NCI-H446 treated with DMSO at 0.1 percent for 48 hours (cell line): ENCODE measurements around the gene ACCSL.

Experiments
- DNase-seq: peaks from one replicate; lab custom pipeline; 2025; lab: John Stamatoyannopoulos, UW

The ACCSL gene

DNA sequence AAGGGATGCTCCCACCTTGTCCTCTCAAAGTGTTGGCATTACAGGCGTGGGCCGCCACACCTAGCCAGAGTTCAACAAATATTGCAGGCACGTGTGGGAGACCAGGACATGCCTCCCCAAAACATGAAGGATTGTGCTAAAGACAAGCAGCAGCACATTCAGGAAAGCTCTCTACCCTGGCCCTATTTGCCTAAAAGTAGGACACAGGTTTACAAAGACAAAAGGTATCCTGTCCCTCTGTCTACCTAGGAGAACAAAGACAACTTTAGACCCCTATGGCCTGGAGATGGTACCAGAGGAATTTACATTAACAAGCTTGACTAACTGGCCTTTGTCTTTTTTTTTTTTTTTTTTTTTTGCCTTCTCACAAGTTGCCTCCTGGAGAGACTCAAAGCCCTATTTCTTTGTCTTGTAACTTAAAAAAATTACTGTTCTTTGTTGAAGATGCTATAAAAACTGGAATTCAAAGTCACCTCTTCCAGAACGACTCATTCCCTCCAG, 17.4 kb downstream of the ACCSL start:
- DNase-seq, result no peak

DNA sequence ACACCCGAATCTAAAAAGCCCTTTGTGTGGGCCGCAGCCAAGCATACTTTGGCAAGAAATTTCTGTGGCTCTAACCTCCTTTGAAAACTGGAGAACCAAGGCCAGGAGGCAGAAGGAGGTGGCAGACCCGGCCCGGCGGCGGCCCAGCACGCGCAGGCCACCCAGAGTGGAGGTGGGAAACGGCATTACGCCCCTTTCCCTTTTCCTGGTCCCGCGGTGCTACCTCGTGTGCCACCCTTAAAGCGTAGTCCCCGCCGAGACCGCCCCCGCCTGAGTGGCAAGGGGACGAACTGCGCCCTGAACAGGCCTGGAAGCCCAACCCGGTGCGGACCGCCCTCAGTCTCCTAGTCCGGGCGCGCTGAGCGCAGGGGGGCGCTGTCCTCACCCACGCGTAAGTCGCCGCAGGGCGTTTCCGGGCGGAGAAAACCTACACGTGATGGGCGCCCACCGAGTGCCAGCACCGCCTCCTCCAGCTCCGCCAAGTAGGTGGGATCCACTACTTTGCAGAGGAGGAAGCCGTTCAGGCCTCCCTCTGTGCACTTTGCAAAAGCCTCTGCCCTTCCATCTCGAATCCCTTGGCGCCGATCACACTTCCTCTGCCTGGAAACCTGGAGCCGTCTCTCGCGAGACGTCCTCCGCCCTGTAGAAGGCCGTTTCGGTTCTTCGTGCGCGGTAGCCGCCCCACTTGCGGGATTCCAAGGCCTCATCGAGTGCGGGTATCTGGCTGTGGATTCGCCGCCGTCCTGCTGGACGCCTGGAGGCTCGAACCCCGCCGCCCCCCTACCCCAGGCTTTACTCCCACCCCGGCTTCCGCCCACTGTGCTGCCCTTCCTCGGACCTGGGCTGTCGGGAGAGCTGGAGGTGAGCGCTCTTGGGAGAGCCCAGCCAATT, 18.3 kb downstream of the ACCSL start, which contains the start of gene ACCS:
TSS of gene ACCS (plus strand) at position 430 of the 891 bp plus-strand sequence. CDS start 1,358 bp downstream, outside the sequence.
- peak; percentile 89 for DNase-seq

DNA sequence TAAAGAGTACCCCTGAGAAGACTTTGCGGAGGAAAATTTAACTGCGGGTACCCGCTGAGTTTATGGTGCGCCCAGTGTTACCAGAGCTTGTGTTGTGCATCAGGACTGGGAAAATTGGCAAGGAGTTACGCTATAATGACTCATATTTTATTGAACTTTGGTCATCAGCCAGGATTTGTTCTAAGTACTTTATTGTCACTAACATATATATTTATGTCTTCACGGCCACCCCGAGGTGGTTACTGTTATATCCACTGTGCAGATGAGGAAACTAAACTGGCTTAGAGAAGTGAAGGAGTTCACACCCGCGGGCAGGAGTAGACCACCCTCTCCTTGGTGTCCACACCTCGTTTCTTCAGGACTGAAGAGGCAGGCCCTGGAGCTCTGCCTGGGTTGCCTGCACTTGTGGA, 19.0 kb downstream of the ACCSL start:
- DNase-seq, result peak; percentile 54

DNA sequence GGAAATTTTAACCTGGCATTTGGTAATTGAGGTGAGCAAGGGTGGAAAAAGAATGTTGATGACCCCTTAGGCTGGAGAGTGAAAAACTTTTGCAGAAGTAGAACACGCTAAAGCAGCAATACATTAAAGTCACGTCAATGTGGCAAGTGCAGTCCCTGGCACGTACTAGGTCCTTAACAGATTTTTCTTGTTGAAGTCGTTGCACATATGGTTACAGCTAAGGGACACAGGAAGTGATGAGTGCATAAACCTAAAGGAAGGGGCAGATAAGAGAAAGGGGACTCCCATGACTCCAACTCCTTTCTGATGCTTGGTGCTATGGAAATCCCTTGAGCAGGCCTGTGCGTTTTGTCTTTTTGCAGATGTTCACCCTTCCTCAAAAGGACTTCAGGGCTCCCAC, 19.5 kb downstream of the ACCSL start:
- DNase-seq, result no peak

DNA sequence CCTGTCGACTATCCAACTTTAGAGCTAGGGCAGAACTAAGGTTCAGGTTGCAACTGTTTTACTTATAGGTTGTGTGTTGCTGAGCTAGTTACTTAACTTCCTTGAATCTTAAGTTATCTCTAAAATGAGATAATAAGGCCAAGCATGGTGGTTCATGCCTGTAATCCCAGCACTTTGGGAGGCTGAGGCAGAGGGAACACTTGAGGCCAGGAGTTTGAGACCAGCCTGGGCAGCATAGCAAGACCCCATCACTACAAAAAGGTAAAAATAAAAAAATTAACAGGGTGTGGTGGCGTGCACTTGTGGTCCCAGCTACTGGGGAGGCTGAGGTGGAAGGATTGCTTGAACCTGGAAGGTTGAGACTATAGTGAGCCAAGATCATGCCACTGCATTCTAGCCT, 20.4 kb downstream of the ACCSL start:
- no peak for DNase-seq

DNA sequence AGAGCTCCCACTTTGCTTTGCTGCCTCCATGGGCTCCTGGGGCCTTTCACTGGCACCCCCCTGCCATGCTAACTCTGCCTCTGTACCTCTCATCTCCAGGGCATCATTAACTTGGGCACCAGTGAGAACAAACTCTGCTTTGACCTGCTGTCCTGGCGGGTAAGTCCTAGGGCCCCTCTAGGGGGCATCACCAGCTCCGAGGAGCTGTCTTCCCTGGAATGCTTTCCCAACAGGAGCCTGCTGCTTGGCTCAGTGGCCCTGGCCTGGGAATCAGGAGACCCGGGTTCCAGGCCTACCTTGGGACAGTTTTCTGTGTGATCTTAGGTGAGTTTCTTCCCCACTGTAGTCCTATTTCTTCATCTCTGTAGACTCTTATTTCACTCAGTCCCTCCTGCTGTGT, 23.4 kb downstream of the ACCSL start:
- no peak for DNase-seq

DNA sequence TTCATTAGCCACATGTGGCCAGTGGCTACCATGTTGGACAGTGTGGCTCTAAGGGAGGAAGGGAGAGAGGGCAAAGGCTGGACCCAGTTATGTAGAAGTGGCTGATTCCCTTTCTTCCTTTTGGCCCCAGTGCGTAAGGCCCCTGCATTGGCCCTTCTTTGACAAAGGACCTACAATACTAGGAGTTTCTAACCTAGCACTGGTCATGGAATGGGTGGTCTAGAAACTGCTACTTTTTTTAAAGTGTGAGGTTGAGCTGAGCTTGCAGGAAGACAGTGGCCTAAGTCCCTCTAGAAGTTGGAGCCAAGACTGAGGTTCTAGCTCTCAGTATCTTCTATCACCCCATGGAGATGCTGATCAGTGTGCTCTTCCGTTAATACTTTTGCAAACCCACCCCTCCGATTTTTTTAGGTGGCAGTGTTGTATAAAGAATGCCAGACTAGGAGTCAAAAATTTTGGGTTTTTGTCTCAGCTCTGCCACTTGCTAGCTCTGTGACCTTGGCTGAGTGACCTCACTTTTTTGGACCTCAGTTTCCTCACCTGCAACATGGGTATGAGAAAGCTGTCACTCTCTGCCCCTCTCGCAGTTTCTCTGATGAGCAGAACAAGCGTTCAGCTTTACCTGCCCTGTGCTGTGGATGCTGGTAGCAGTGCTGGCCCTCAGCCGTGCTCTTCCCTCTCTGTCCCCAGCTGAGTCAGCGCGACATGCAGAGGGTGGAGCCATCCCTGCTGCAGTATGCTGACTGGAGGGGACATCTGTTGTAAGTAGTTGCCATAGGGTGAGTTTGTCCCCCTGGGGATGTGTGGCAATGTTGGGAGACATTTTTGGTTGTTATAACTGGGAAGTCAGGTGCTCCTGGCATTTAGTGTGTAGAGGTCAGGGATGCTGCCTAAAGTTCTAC, 25.2 kb downstream of the ACCSL start:
- no peak for DNase-seq

DNA sequence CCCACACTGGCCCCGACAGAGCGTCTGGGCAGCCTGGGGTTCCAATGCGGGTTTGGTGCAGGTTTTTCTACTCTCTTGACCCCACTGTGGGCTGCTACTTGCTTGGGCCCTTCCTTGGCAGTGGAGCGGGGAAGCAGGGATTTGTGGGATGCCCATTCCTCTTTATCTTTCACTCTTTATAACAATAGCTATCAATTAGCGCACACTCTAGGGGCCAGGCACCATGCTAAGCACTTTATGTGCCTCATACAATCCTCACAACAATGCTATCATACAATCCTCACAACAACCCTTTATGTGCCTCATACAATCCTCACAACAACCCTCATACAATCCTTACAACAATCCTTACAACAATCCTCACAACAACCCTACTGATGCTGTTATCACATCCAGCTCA, 31.0 kb downstream of the ACCSL start:
- no peak for DNase-seq

DNA sequence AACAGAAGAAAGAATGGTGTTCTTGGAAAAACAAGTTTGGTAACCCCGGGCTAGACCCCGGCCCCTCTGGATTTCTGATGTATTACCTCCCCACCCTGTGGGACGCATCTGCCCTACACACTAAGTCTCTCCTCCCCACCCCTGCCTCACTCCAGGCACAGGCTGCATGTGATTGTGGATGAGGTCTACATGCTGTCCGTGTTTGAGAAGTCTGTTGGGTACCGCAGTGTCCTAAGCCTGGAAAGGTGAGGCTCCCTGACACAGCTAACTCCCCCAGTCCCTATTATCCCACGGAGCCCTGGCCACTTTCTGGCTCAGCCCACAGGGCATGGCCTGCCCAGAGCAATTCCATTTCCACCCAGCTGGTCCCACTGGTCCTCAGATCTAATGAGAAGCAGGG, 31.6 kb downstream of the ACCSL start:
- no peak for DNase-seq

DNA sequence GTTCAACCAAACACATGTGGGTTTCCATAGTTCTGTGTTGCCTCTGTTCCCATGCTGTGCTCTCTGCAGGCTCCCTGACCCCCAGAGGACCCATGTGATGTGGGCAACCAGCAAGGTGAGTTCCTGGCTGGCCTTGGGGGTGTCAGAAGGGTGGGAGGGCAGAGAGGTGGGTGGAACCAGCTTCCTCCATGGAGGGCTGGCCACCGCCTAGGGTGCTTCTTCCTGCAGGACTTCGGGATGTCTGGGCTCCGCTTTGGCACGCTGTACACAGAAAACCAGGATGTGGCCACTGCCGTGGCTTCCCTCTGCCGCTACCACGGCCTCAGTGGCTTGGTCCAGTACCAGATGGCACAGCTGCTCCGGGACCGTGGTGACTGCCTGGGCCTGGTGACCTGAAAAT, 33.2 kb downstream of the ACCSL start:
- DNase-seq, result no peak

DNA sequence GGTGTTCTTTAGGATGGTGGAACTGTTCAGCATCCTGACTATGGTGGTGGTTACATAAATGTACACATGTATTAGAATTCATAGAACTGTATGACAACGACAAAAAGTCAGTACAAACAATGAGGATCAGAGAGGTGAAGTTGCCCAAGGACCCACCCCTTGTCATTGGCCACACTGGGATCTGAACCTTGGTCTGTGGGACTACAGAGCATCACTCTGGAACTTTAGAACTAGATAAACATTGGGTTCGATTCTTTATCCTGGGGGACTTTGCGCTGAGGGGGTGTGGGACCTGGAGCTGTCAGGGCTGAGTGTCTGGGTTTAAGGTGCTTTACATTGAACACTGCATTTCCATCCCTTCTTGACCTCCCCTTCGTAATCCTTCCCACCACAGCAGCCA, 34.9 kb downstream of the ACCSL start:
- no peak for DNase-seq

DNA sequence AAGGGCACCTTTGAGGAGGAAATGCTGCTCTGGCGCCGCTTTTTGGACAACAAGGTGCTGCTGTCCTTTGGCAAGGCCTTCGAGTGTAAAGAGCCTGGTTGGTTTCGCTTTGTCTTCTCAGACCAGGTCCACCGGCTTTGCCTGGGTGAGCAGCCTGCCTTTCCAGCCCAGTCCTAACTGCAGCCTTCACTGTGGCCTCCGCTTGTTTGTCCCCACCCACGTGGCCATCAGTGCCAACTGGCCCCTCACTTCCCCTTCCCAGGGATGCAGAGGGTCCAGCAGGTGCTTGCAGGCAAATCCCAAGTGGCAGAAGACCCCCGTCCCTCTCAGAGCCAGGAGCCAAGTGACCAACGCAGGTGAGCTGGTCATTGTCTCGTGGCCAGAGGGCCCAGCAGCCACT, 35.7 kb downstream of the ACCSL start:
- no peak for DNase-seq

DNA sequence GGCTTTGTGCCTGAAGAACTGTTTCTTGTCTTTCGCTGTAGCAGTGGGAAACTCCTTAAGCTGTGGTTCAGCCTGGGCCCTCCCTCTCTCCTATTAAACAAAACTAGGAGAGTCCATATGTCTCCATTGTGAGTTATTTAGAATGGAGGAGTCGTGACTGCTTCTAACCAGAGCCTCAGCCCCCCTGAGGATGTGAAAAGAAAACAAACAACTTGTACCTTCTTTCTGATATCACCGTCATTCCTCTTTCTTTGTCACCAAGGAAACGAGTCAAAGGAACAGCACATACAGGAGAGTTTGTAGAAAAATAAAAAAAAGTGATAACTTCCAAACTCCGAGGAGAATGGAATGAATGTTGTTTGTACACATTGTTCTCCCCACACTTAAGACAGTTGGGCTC, 36.1 kb downstream of the ACCSL start:
- DNase-seq, result no peak

DNA sequence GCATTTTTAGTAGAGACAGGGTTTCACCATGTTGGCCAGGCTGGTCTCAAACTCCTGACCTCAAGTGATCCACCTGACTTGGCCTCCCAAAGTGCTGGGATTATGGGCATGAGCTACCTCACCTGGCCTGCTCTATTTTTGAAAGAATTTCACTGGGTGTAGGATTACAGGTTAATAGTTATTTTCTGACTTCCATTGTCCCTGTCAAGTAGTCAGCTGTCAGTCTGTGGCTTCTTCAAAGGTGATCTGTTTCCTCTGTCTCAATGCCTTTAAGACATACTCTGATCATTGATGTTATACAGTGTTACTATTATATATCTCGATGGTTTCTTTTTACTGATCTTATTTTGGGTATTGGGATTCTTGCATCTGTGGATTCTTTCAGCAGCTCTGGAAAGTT, 37.5 kb downstream of the ACCSL start:
- DNase-seq, result no peak

DNA sequence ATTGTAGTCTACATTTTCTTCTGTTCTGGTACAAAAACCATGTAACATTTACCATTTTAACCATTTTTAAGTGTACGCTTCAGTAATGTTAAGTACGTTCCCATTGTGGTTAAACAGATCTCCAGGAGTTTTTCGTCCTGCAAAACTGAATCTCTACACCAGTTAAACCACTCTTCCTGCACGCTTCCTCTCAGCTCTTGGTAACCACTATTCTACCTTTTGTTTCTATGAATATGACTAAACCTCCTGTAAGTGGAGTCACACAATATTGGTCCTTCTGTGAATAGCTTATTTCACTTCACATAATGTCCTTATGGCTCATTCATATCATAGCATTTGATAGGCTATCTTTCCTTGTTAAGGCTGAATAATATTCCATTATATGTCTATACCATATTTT, 40.6 kb downstream of the ACCSL start:
- no peak for DNase-seq

DNA sequence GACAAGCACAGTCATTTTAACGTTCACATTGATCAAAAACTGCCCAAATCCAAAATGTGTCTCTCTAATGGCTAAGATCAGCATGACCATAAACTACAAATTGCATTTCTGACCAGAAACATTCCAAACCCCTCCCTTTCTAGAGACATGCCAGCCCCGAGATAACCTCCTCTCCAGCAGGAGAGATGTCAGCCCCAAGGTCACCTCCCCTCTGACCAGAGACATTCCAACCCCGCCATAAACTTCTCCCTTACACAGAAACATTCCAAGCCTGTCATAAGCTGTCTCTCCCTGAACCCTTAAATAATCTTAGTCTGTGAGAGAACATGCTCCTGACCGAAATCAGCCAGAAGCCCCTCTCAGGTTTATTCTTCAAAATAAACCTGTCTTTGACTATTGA, 41.1 kb downstream of the ACCSL start:
- no peak for DNase-seq

DNA sequence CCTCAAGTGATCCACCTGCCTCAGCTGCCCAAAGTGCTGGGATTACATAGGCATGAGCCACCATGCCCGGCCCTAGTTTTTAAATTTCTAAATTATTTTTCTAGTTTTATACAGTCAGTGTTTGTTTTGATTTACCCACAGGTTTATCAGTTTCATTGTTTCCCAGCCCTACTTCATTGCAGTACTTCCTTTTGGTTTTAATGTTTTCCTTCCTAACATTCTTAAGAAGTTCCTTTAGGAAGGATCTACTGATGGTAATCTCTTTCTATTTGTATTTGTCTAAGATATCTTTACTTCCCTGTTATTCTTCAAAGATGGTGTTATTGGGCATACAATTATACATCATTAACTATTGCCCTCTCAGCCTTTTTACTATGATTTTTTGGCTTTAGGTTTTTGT, 42.8 kb downstream of the ACCSL start:
- no peak for DNase-seq

DNA sequence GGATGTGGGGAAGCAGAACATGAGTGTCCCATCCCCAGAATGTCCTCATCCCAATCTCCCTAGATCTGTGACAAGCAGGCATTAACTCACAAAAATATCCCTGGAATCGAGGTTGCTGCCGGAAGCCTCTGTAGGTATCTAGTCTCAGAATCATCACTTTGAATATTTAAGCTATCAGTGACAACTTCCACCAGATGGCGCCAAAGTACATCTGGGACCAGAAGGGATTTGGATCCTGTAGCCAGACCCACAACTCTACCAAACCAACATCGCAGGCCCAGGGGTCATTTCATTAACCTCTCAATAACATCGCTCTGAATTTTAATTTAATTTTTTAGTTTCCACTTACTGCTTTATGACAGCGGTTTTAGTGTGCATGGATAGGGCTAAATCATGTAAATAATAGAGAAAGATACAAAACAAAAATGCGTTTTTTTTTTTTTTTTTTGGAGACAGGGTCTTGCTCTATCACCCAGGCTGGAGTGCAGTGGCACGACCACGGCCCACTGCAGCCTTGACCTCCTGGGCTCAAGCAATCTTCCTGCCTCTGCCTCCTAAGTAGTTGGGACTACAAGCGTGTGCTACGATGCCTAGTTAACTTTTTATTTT, 46.6 kb downstream of the ACCSL start:
- peak; percentile 63 for DNase-seq

DNA sequence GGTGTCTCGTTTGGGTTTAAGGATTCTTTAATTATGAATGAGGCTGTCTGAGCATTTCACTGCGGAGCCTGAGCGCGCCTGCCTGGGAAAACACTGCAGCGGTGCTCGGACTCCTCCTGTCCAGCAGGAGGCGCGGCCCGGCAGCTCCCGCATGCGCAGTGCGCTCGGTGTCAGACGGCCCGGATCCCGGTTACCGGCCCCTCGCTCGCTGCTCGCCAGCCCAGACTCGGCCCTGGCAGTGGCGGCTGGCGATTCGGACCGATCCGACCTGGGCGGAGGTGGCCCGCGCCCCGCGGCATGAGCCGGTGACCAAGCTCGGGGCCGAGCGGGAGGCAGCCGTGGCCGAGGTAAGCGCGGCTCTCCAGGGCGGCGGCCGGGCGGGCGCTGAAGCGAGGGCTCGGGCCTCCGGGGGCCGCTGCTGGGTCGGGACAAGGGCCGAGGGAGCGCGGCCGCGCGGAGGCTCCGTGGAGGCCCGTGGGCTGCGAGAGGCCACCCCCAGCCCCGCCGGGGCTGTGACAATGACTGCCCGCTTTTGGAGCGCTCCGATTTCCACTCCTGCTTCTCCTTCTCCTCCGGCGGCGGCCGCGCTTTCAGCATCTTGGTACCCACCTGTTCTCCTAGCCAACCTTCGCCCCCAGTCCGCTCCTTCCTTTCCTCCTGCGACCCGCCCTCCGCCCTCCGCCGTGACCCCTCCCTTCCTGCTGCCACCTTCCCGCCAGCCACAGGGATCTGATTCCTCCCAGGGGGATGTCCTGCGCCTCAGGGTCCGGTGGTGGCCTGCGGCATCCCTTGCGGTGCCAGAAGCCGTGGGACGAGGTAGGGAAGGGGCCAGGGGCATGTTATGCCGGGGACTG, 48.0 kb downstream of the ACCSL start, which contains the start of gene EXT2:
TSS of gene EXT2 (plus strand) at position 173 of the 854 bp plus-strand sequence. CDS start 12,035 bp downstream, outside the sequence.
- DNase-seq, result peak; percentile 69

DNA sequence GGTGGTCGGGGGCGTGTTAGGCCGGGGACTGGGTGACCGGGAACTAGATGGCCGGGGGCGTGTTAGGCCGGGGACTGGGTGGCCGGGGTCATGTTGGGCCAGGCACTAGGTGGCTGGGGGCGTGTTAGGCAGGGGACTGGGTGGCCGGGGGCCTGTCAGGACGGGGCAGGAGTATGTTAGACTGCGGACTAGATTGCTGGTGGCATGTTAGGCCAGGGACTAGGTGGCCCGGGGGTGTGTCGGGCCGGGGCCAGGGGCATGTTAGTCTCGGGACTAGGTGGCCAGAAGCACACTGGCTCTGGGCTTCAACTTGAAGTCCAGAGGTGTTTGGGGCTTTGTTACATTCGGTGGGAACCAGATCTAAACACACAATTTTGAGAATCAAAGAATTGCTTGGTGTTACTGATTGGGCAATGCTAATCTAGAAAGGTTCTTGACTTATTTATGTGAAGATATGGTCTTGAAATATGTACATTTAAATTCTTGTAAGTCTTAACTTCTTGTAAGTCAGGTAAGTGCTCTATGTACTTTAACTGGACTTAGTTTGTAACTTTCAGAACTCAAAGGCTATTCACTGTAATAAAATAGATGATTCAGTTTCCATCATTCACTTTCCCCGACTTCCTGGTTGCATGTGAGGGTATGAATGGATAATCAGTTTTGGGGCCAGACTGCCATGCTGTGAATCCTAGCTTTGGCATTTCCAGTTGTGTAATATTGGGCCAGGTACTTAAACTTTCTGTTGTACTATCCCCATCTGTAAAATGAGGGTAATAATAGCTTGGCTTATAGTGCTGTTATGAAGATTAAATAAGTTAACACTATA, 48.8 kb downstream of the ACCSL start:
- DNase-seq, result no peak
